Esophagus squamous epithelium (tissue), 5 donors: ENCODE data around the gene BNC1. TPM values are rescaled to one million over a fixed set of nuclear protein-coding genes. Genes with fewer than 3 reads are reported as not detected.

Experiments
- DNase-seq: peaks from one replicate; lab custom pipeline; 2025; lab: John Stamatoyannopoulos, UW
- H3K27ac ChIP-seq, 4 donors: fragments of 200-600 bp; sonication (generic); one replicate each; pipeline ENCODE4 v1.5.1; 2016 to 2019; ENCODE audit warnings: mild to moderate bottlenecking in 1 of 4
- H3K27me3 ChIP-seq, 4 donors: fragments of 200-600 bp; sonication (generic); 1 replicate in 3 of 4; 2 replicates in 1 of 4; pipeline versions ENCODE4 v1.5.1 to v1.6.0; 2017 to 2021; ENCODE audit warnings: antibody characterized with exemption in 1 of 4
- H3K36me3 ChIP-seq, 3 donors: fragments of 200-600 bp; sonication (generic); one replicate each; pipeline ENCODE4 v1.5.1; 2016 to 2019
- H3K4me1 ChIP-seq, 3 donors: fragments of 200-600 bp; sonication (generic); one replicate each; pipeline ENCODE4 v1.5.1; 2017 to 2019
- H3K4me3 ChIP-seq, 4 donors: fragments of 200-600 bp; sonication (generic); 1 replicate in 3 of 4; 2 replicates in 1 of 4; pipeline ENCODE4 v1.5.1; 2016 to 2019; ENCODE audit warnings: mild to moderate bottlenecking in 2 of 4, moderate library complexity in 1 of 4
- H3K9me3 ChIP-seq, 3 donors: fragments of 200-600 bp; sonication (generic); one replicate each; pipeline ENCODE4 v1.5.1; 2016 to 2019
- CTCF ChIP-seq, 6 experiments: fragments of 450-650 bp in 4 of 6; fragments of 200-600 bp in 2 of 6; sonication (generic) in 2 of 6; IDR thresholded peaks; one replicate each; pipeline ENCODE4 v1.5.1; 2016 to 2019; ENCODE audit warnings: antibody characterized with exemption in 6 of 6, mild to moderate bottlenecking in 4 of 6, moderate library complexity in 4 of 6
- POLR2A ChIP-seq, 4 donors: fragments of 450-650 bp; IDR thresholded peaks; one replicate each; pipeline ENCODE4 v1.6.1; 2017; ENCODE audit warnings: antibody characterized with exemption in 4 of 4, mild to moderate bottlenecking in 4 of 4, moderate library complexity in 3 of 4
- WGBS, 2 donors: methylation state at CpG; one replicate each; pipeline ENCODE4 v1.1.5; 2018; 5-methylcytosine and 5-hydroxymethylcytosine counted together
- intact Hi-C: fragments of 100-400 bp; cut with DNase I; formaldehyde crosslinking; loops from one replicate; pipeline ENCODE4 v1.15.0; 2022
- total RNA-seq, 4 donors: library from RNA; depleted of rRNA; stranded (reverse); fragments of >200 nt; gene quantifications; one replicate each; pipeline ENCODE4 v1.1.0, GENCODE V29; 2016
- donor health status: DM: yes; HTN: yes; CAD: no.

The BNC1 gene
- total RNA-seq, 4 donors from 2014 or later, result 21.2 to 38.3 (median 26.7) TPM

GRCh38 chr15:83208367-83208661, 76.2 kb downstream of the BNC1 start:
- intact Hi-C loops, result loop anchor here (5.0 kb wide), 1 partner anchor 196 kb away; the partner anchor contains the start of gene C15orf40
- peak overlapping the region; percentile 84 to 95 (median 87) for H3K27ac ChIP-seq
- WGBS, 2 donors, result 13 to 18% methylated on average over 7 to 9 of the region's 11 CpGs
- peak overlapping the region; percentile 59 to 93 (median 87) for H3K4me3 ChIP-seq
- no peaks in the 10 kb centered on the region for H3K36me3 ChIP-seq
- DNase-seq, result no peak
- no peak for TF ChIP-seq CTCF (IDR thresholded peaks at IDR 0.05)
- no peak for TF ChIP-seq POLR2A (IDR thresholded peaks at IDR 0.05)
- no peaks in the 10 kb centered on the region for H3K9me3 ChIP-seq
- peaks cover 0 to 20% (median 0%) of the 10 kb centered on the region in 4 donors for H3K27me3 ChIP-seq
- peaks cover 8 to 42% (median 8%) of the 10 kb centered on the region in 3 donors for H3K4me1 ChIP-seq

GRCh38 chr15:83207660-83208366, 76.7 kb downstream of the BNC1 start, which contains the start of gene HDGFL3:
TSS of gene HDGFL3 (minus strand) at chr15:83207823. CDS start at chr15:83207414, 409 bp downstream.
- peaks cover 8 to 42% (median 8%) of the 10 kb centered on the region in 3 donors for H3K4me1 ChIP-seq
- H3K36me3 ChIP-seq, result no peaks in the 10 kb centered on the region
- peak within 1 kb of the TSS; percentile 84 to 95 (median 87) for H3K27ac ChIP-seq
- TF ChIP-seq POLR2A (IDR thresholded peaks at IDR 0.05) (peak in 1 of 4 donors; percentile 40), CTCF (IDR thresholded peaks at IDR 0.05) (no peak)
- 0% methylated on average over 15 to 31 of the region's 94 CpGs for WGBS, 2 donors
- DNase-seq, result no peak
- H3K27me3 ChIP-seq, result peaks cover 0 to 20% (median 0%) of the 10 kb centered on the region in 4 donors
- no peaks in the 10 kb centered on the region for H3K9me3 ChIP-seq
- peak within 1 kb of the TSS; percentile 59 to 93 (median 87) for H3K4me3 ChIP-seq
- intact Hi-C loops, result loop anchor here (5.0 kb wide), 1 partner anchor 196 kb away; the partner anchor contains the start of gene C15orf40

GRCh38 chr15:83207009-83207659, 77.3 kb downstream of the BNC1 start:
- no peaks in the 10 kb centered on the region for H3K36me3 ChIP-seq
- peak overlapping the region; percentile 59 to 93 (median 87) for H3K4me3 ChIP-seq
- no CpG with 5 or more reads among the region's 93 CpGs for WGBS, 2 donors
- H3K27ac ChIP-seq, result peak overlapping the region; percentile 84 to 95 (median 87)
- intact Hi-C loops, result loop anchor here (5.0 kb wide), 1 partner anchor 195 kb away; the partner anchor contains the start of gene C15orf40
- H3K9me3 ChIP-seq, result no peaks in the 10 kb centered on the region
- peaks cover 8 to 43% (median 8%) of the 10 kb centered on the region in 3 donors for H3K4me1 ChIP-seq
- TF ChIP-seq POLR2A (IDR thresholded peaks at IDR 0.05), result no peak
- no peak for TF ChIP-seq CTCF (IDR thresholded peaks at IDR 0.05)
- DNase-seq, result no peak
- peaks cover 0 to 20% (median 0%) of the 10 kb centered on the region in 4 donors for H3K27me3 ChIP-seq

- TF ChIP-seq POLR2A (IDR thresholded peaks at IDR 0.05) (no peak), CTCF (IDR thresholded peaks at IDR 0.05) (no peak)
Observed at GRCh38 chr15:83206526-83207008, 77.9 kb downstream of the BNC1 start.

More at GRCh38 chr15:83206526-83207008, 77.9 kb downstream of the BNC1 start:
- DNase-seq, result no peak
- Histone ChIP-seq H3K27ac (peak overlapping the region; percentile 84 to 95 (median 87)), H3K4me3 (peak overlapping the region; percentile 59 to 93 (median 87)), H3K36me3 (no peaks in the 10 kb centered on the region), H3K4me1 (peaks cover 8 to 48% (median 8%) of the 10 kb centered on the region in 3 donors), H3K27me3 (peaks cover 0 to 20% (median 0%) of the 10 kb centered on the region in 4 donors), H3K9me3 (no peaks in the 10 kb centered on the region)
- WGBS, 2 donors, result 1 to 10% methylated on average over 17 to 18 of the region's 25 CpGs
- intact Hi-C loops, result loop anchor here (5.0 kb wide), 1 partner anchor 194 kb away; the partner anchor contains the start of gene C15orf40

Other genes starting within 250 kb of the BNC1 start
- 10 to 100 TPM; 37.3 to 60.8 (median 55.9) TPM for gene BTBD1, start 217.4 kb downstream of the BNC1 start, total RNA-seq
- gene TM6SF1, start 177.0 kb downstream of the BNC1 start, total RNA-seq, result 1 to 10 TPM in 3 of 4 donors, under 1 TPM in 1; 0.45 to 4.3 (median 2.5) TPM
- 10 to 100 TPM in 2 of 4 donors, 1 to 10 TPM in 2; 3.7 to 47.7 (median 17.1) TPM for gene HDGFL3, start 76.8 kb downstream of the BNC1 start, total RNA-seq
- 1 to 10 TPM in 3 of 4 donors, under 1 TPM in 1; 0.57 to 5.7 (median 2.1) TPM for gene SH3GL3, start 162.7 kb upstream of the BNC1 start, total RNA-seq